Neural cell (in vitro differentiated cells): ENCODE results near the gene HES3.

Source experiments
- CTCF ChIP-seq: fragments of 450-650 bp; IDR thresholded peaks from 2 replicates; pipeline ENCODE4 v1.5.1; 2014; ENCODE audit warnings: antibody characterized with exemption, mild to moderate bottlenecking, moderate library complexity; ENCODE audit not compliant: poor library complexity, severe bottlenecking
- EP300 ChIP-seq: fragments of 450-650 bp; conservative IDR thresholded peaks from 2 replicates; pipeline ENCODE4 v1.6.1; 2014; ENCODE audit warnings: antibody characterized with exemption, mild to moderate bottlenecking, moderate library complexity; ENCODE audit not compliant: poor library complexity, severe bottlenecking
- EZH2 ChIP-seq: fragments of 200-600, 300-800 bp; shearing (Covaris generic), sonication (generic); IDR thresholded peaks from 2 replicates; pipeline ENCODE4 v1.6.1; 2014; ENCODE audit warnings: antibody characterized with exemption, low read length, borderline replicate concordance, mild to moderate bottlenecking; ENCODE audit not compliant: insufficient read depth, poor library complexity, severe bottlenecking

GRCh38 chr1:6292102-6292501, 48.1 kb downstream of the HES3 start:
- no peak for TF ChIP-seq EP300
- TF ChIP-seq CTCF: no peak
- TF ChIP-seq EZH2: no peak
